GM12878 (cell line): ENCODE data around the gene TAF10. TPM values are rescaled to one million over a fixed set of nuclear protein-coding genes. Genes with fewer than 3 reads are reported as not detected.

Experiments used
- ATAC-seq: fragments of 200-7000 bp; cut with Tn5 transposase; 3 replicates; pipeline ENCODE4 v1.9.1; 2020; ENCODE audit warnings: mild to moderate bottlenecking, moderate library complexity
- BruUV-seq: library from RNA; stranded (reverse); fragments of 400-500 nt; replicated peaks from 2 replicates; lab custom pipeline; 2021; lab: Mats Ljungman, UMichigan
- CTCF ChIA-PET: fragments of 300-600 bp; sonication (Branson Sonifier 250); formaldehyde crosslinking; extraction: SDS; loops from one replicate; lab custom pipeline; 2021; ENCODE audit warnings: inconsistent platforms; lab: Yijun Ruan, JAX
- POLR2A ChIA-PET: fragments of 350-600 bp; formaldehyde crosslinking; extraction: SDS; loops from one replicate; lab custom pipeline; 2021; ENCODE audit warnings: inconsistent platforms; lab: Charles Lee
- RAD21 ChIA-PET: fragments of 300-600 bp; sonication (Branson Sonifier 250); formaldehyde crosslinking; loops from one replicate; lab custom pipeline; 2023; ENCODE audit warnings: antibody characterized with exemption; ENCODE audit not compliant: unreplicated experiment; lab: Charles Lee
- SMC1A ChIA-PET: fragments of 300-600 bp; sonication (Branson Sonifier 250); formaldehyde crosslinking; loops from one replicate; lab custom pipeline; 2023; ENCODE audit not compliant: unreplicated experiment, uncharacterized antibody; lab: Charles Lee
- DNase-seq: peaks from one replicate; pipeline ENCODE4 v3.0.0-alpha.2; 2011; ENCODE audit warnings: low read depth, low spot score
- FAIRE-seq: peaks from 3 replicates; lab custom pipeline; 2011; peaks lifted over from hg19 to GRCh38; lab: Jason Lieb, UNC
- H2AFZ ChIP-seq: 2 replicates; pipeline ENCODE4 v1.6.0; 2011; ENCODE audit warnings: low read depth, low read length, control low read depth; ENCODE audit not compliant: control insufficient read depth
- H3K27ac ChIP-seq: 2 replicates; pipeline ENCODE4 v1.5.1; 2011; ENCODE audit warnings: control low read depth; ENCODE audit not compliant: control insufficient read depth, insufficient read depth
- H3K27me3 ChIP-seq, 2 experiments: replicated peaks in 1 of 2; 2 replicates each; pipeline versions ENCODE4 v1.6.0 to v1.6.1; 2011; ENCODE audit warnings: low read length in 1 of 2; ENCODE audit not compliant: control insufficient read depth in 2 of 2, insufficient read depth in 2 of 2
- H3K36me3 ChIP-seq, 2 experiments: 2 replicates each; pipeline ENCODE4 v1.5.1; 2011; ENCODE audit warnings: low read length in 1 of 2; ENCODE audit not compliant: control insufficient read depth in 2 of 2, insufficient read depth in 2 of 2
- H3K4me1 ChIP-seq: 2 replicates; pipeline ENCODE4 v1.6.1; 2011; ENCODE audit warnings: mild to moderate bottlenecking, low read length, moderate library complexity, mixed read lengths; ENCODE audit not compliant: control insufficient read depth, insufficient read depth
- H3K4me2 ChIP-seq: 2 replicates; pipeline ENCODE4 v1.6.0; 2011; ENCODE audit warnings: control low read depth; ENCODE audit not compliant: control insufficient read depth, insufficient read depth
- H3K4me3 ChIP-seq: fragments of 200-600 bp; sonication (generic); 2 replicates; pipeline ENCODE4 v1.5.1; 2016
- H3K79me2 ChIP-seq: 2 replicates; pipeline ENCODE4 v1.6.0; 2011; ENCODE audit warnings: low read length; ENCODE audit not compliant: control insufficient read depth, insufficient read depth
- H3K9ac ChIP-seq: 2 replicates; pipeline ENCODE4 v1.8.0; 2011; ENCODE audit warnings: low read length, control low read depth, mixed read lengths; ENCODE audit not compliant: control insufficient read depth, insufficient read depth
- H3K9me3 ChIP-seq: replicated peaks from 3 replicates; pipeline ENCODE4 v1.5.1; 2011; ENCODE audit warnings: mild to moderate bottlenecking, low read length; ENCODE audit not compliant: control insufficient read depth, insufficient read depth
- H4K20me1 ChIP-seq: 2 replicates; pipeline ENCODE4 v1.6.0; 2011; ENCODE audit not compliant: control insufficient read depth, insufficient read depth
- BHLHE40 ChIP-seq, 2 experiments: fragments of 450-650 bp in 1 of 2; IDR thresholded peaks; 2 replicates each; pipeline ENCODE4 v1.6.1; 2011 to 2017; ENCODE audit warnings: low read depth in 2 of 2, borderline replicate concordance in 1 of 2, improper control_type of control experiment in 1 of 2, low read length in 1 of 2, mild to moderate bottlenecking in 1 of 2
- CHD4 ChIP-seq: fragments of 200-600 bp; sonication (generic); IDR thresholded peaks from 2 replicates; pipeline ENCODE4 v1.6.1; 2016; ENCODE audit warnings: mild to moderate bottlenecking
- CREM ChIP-seq: IDR thresholded peaks from 2 replicates; pipeline ENCODE4 v1.6.1; 2014; ENCODE audit warnings: antibody characterized with exemption, low read depth
- MYC ChIP-seq: IDR thresholded peaks from 2 replicates; pipeline ENCODE4 v1.6.1; 2011; ENCODE audit warnings: mild to moderate bottlenecking, low read length, moderate library complexity, inconsistent platforms; ENCODE audit not compliant: insufficient read depth, insufficient replicate concordance, insufficient read length, severe bottlenecking
- REST ChIP-seq: IDR thresholded peaks from 2 replicates; pipeline ENCODE4 v1.6.1; 2012; ENCODE audit warnings: mild to moderate bottlenecking, low read depth, low read length
- SMAD1 ChIP-seq: fragments of 450-650 bp; IDR thresholded peaks from 2 replicates; pipeline ENCODE4 v1.6.1; 2018; ENCODE audit warnings: mild to moderate bottlenecking, low read depth; ENCODE audit not compliant: partially characterized antibody
- WGBS: methylation state at CpG from one replicate; pipeline ENCODE4 v1.1.6; 2016; ENCODE audit warnings: low lambda C conversion rate; ENCODE audit not compliant: insufficient replicate concordance, insufficient coverage; ENCODE audit errors: missing lambda C conversion rate; 5-methylcytosine and 5-hydroxymethylcytosine counted together
- in situ Hi-C: fragments of 300-500 bp; cut with MboI; formaldehyde crosslinking; loops from 9 replicates; pipeline ENCODE4 v1.14.3; 2018; ENCODE audit warnings: mixed read lengths
- intact Hi-C: fragments of 100-400 bp; cut with micrococcal nuclease; formaldehyde crosslinking; loops from one replicate; pipeline ENCODE4 v1.14.2; 2022; ENCODE audit not compliant: unreplicated experiment
- polyA plus RNA-seq, 11 experiments: library from polyadenylated mRNA; depleted of rRNA in 4 of 11; unstranded in 6 of 11; stranded (reverse) in 5 of 11; fragments of >200 nt; fragmentation: Nextera tagmentation in 4 of 11; fragmentation: Illumina TruSeq in 1 of 11; extraction: Ambion mirVana in 4 of 11; extraction: Trizol in 1 of 11; gene quantifications; 1 replicate in 1 of 11; 2 replicates in 10 of 11; pipeline versions ENCODE4 v1.2.1 to v1.2.3, GENCODE V29; 2011 to 2016; ENCODE audit warnings: inconsistent platforms in 2 of 11, missing spikeins in 2 of 11, low read depth in 1 of 11
- total RNA-seq, 4 experiments: library from RNA; depleted of rRNA in 3 of 4; stranded (reverse); fragments of >200 nt in 3 of 4; fragmentation: Illumina TruSeq in 1 of 4; extraction: Trizol in 1 of 4; gene quantifications; 2 replicates each; pipeline versions ENCODE4 v1.2.1 to v1.2.3, GENCODE V29; 2013 to 2021

Gene TAF10
- total and polyA plus RNA-seq, 10 of the 15 experiments (the other 5 are each of a cell fraction or from before 2014, with no cell fraction given) = 26.7 to 251 (median 149) TPM

GRCh38 chr11:6574816-6575715 lies 37.0 kb downstream of the TAF10 start:
- DNase-seq (no peak), ATAC-seq (no peak), FAIRE-seq (no peak)
- in situ Hi-C loops (no loop called here), intact Hi-C loops (no loop called here)
- Histone ChIP-seq H3K9ac (no peak overlapping the region), H3K9me3 (no peaks in the 10 kb centered on the region), H3K79me2 (no peaks in the 10 kb centered on the region), H3K4me1 (no peaks in the 10 kb centered on the region), H2AFZ (no peak overlapping the region), H3K27me3 (no peaks in the 10 kb centered on the region), H3K4me3 (no peak overlapping the region), H4K20me1 (no peaks in the 10 kb centered on the region), H3K4me2 (no peak overlapping the region), H3K36me3 (peaks cover 1% of the 10 kb centered on the region in 2 experiments; a peak in 2 of 4 replicates), H3K27ac (no peak overlapping the region)
- WGBS = 82% methylated on average over 6 of the region's 6 CpGs
- no peak for TF ChIP-seq CHD4
- no peak for TF ChIP-seq CREM
- no peak for TF ChIP-seq BHLHE40 (IDR thresholded peaks at IDR 0.05; ENCODE audit: borderline replicate concordance in 1 of 2, low read depth in 2 of 2, low read length in 1 of 2)
- no peak for TF ChIP-seq REST
- TF ChIP-seq SMAD1 = no peak
- no peak for TF ChIP-seq MYC
- ChIA-PET CTCF (interaction anchor here (0.5 to 1.6 kb wide), 5 partner anchors 43 to 320 kb away, joined by 3 to 4 read pairs (median 3); no protein-coding TSS in a partner anchor), SMC1A (interaction anchor here (0.8 kb wide), 2 partner anchors 44 to 72 kb away, joined by 3 read pairs; no protein-coding TSS in a partner anchor), RAD21 (interaction anchor here (0.6 kb wide), 1 partner anchor 163 kb away, joined by 3 read pairs; no protein-coding TSS in a partner anchor), POLR2A (no interaction called here)
- no TSS peak for BruUV-seq
